Astrocyte of the spinal cord (primary cell): ENCODE measurements around the gene SOHLH2.

Experiments used
- DNase-seq: peaks from one replicate; pipeline ENCODE4 v3.0.0; 2011; ENCODE audit warnings: low read depth, low spot score
- H3K4me3 ChIP-seq: 2 replicates; pipeline ENCODE4 v1.5.1; 2011; ENCODE audit warnings: low read depth, mild to moderate bottlenecking, low read length, moderate library complexity
- in situ Hi-C: cut with HindIII; loops from 2 replicates; pipeline ENCODE4 v1.10.0; 2017; ENCODE audit warnings: low sequenced_read_pairs
- TF ChIP-seq, protein P1 (sequence below): IDR thresholded peaks from 2 replicates; pipeline ENCODE4 v1.5.1; 2012; ENCODE audit warnings: low read depth, mild to moderate bottlenecking, low read length, inconsistent platforms

SOHLH2 gene

DNA sequence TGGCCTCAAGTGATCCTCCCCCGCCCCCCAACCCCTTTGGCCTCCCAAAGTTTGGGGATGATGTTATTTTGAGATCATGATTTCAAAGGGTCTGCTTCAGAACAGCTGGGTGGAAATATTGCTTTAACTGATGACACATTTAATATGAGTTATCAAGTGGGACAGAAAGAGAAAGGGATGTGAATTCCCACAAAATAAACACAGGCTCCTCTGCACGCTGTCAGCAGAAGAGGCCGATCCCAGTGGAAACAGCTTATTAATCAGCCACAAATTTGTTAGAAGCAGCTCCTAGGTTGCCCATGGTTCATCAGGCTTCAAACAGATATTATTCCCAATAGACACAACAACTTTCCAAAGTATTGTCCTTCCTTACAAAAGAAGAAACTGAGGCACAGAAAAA is 87.9 kb downstream of the SOHLH2 start:
- in situ Hi-C loops = no loop called here
- DNase-seq = no peak
- TF ChIP-seq, protein P1, sequence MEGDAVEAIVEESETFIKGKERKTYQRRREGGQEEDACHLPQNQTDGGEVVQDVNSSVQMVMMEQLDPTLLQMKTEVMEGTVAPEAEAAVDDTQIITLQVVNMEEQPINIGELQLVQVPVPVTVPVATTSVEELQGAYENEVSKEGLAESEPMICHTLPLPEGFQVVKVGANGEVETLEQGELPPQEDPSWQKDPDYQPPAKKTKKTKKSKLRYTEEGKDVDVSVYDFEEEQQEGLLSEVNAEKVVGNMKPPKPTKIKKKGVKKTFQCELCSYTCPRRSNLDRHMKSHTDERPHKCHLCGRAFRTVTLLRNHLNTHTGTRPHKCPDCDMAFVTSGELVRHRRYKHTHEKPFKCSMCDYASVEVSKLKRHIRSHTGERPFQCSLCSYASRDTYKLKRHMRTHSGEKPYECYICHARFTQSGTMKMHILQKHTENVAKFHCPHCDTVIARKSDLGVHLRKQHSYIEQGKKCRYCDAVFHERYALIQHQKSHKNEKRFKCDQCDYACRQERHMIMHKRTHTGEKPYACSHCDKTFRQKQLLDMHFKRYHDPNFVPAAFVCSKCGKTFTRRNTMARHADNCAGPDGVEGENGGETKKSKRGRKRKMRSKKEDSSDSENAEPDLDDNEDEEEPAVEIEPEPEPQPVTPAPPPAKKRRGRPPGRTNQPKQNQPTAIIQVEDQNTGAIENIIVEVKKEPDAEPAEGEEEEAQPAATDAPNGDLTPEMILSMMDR = no peak
- no peak overlapping the region for H3K4me3 ChIP-seq

DNA sequence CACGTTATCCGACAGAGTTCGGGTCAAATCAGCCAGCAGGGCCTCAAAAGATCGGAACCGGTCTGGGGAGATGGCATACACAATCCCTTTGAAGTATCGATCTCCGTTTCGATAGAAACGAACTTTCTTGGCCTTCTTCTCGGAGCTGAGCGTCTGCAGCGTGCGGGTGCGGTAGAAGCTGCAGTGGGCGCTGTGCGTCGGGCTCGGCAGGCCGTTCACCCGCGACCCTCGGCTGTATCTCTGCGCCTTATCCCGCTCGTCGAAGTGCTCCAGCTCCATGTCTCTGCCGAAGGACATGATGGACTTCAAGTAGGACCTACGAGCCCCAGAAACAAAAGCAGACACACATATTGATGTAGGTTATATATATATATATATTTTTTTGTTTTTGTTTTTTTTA is 88.5 kb downstream of the SOHLH2 start:
- TF ChIP-seq, protein P1 = no peak
- in situ Hi-C loops = no loop called here
- no peak overlapping the region for H3K4me3 ChIP-seq
- DNase-seq = no peak

DNA sequence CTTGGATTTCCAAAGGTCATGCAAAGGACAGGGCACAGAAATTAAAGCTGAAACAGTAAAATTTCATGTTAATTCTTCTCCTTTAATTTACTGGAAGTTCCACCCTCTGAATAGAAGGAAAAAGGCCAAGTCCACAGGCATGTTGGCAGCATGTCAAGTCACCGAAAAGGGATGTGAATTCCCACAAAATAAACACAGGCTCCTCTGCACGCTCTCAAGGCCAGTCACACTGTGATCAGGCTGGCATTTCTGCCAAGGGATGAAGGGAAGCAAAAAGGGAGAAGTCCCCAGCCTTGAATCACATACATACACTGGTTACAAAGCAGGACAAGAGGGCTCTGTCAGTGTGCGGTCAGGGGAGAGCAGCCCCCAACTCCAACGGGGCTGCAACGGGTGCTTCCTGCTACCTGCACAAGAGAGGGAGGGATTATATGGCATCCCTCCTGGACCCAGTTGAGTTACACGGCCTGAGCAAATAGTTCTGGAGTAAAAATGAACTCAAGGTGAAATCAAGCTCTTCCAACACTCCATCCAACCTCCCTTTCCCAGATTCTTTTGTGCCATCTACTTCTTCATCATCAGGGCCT is 90.0 kb downstream of the SOHLH2 start:
- DNase-seq = peak; percentile 86
- H3K4me3 ChIP-seq = no peak overlapping the region
- TF ChIP-seq, protein P1 = no peak
- in situ Hi-C loops = no loop called here
